H1 (cell line): ENCODE results near the gene PDCD6IP. TPM values are rescaled to one million over a fixed set of nuclear protein-coding genes. Genes with fewer than 3 reads are reported as not detected.

ENCODE experiments used
- GABPA ChIP-seq: IDR thresholded peaks from 2 replicates; pipeline ENCODE4 v1.6.1; 2011; ENCODE audit warnings: mild to moderate bottlenecking, low read length, moderate library complexity, borderline replicate concordance; ENCODE audit not compliant: insufficient read depth
- POLR2A ChIP-seq, 2 experiments: IDR thresholded peaks; 1 replicate in 1 of 2; 2 replicates in 1 of 2; pipeline ENCODE4 v1.6.1; 2011; ENCODE audit warnings: low read depth in 2 of 2, low read length in 2 of 2, mild to moderate bottlenecking in 2 of 2; ENCODE audit errors: control extremely low read depth in 1 of 2
- RNF2 ChIP-seq: fragments of 200-900, 300-1000 bp; sonication (generic); IDR thresholded peaks from 2 replicates; pipeline ENCODE4 v1.7.1; 2016; ENCODE audit warnings: borderline replicate concordance, low read depth, mild to moderate bottlenecking, antibody characterized with exemption, low read length; ENCODE audit not compliant: poor library complexity, severe bottlenecking; ENCODE audit errors: missing control alignments
- SRF ChIP-seq: IDR thresholded peaks from 2 replicates; pipeline ENCODE4 v1.6.1; 2011; ENCODE audit warnings: mild to moderate bottlenecking, low read depth, low read length, moderate library complexity
- polyA plus RNA-seq, 7 experiments: library from polyadenylated mRNA; depleted of rRNA in 3 of 7; stranded (reverse) in 5 of 7; unstranded in 2 of 7; fragments of >200 nt in 5 of 7; fragments of 200-250 nt in 2 of 7; gene quantifications; 1 replicate in 5 of 7; 2 replicates in 1 of 7; 4 replicates in 1 of 7; pipeline versions ENCODE4 v1.2.1 to v1.2.3, GENCODE V29; 2011 to 2013; ENCODE audit warnings: missing spikeins in 2 of 7, mixed read lengths in 2 of 7
- total RNA-seq: library from RNA; stranded (reverse); fragmentation: NEBNext Ultra II Directional; extraction: Animal tissue kit (Norgen Biotek cat#: 25700); gene quantifications from 2 replicates; pipeline ENCODE4 v1.2.1, GENCODE V29; 2021
- TF ChIP-seq, protein P1 (sequence below): IDR thresholded peaks from 2 replicates; pipeline ENCODE4 v1.6.1; 2011; ENCODE audit warnings: low read depth, mild to moderate bottlenecking, low read length; ENCODE audit not compliant: insufficient read depth

The PDCD6IP gene
- total and polyA plus RNA-seq, 2 of the 8 experiments (the other 6 are each of a cell fraction or from before 2014, with no cell fraction given): 61.7 to 155 TPM

DNA sequence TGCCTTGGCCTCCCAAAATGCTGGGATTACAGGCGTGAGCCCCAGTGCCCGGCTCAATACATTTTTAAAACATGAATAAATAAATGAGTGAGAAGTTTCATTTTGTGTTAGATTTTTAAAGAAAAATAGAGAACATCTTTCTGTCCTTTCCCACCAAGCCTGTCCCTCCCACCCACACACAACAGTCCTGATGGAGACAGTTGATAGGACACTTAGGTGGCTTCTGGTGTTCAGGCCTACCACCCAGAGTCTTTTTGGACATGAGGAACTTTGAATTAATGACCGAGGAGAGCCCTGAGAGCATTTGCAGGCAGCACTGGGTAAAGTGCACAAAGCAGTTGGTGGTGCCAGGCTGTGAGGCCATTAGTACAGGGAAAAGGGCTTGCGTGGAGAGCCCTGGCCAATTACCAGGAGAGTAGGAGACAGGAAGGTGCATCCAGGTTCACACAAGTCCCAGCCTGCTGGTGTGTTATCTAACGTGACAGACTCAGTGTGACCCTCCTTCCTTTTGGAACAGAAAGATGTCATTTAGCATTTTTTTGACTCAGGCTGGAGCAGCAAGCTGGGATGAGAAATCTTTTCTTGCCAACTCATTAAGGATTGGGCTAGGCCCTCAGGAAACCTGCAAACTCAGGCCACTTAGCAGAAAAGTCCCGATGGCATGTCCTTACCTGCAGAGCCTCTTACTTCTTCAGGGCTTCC lies 103.6 kb downstream of the PDCD6IP start (continued):
- TF ChIP-seq, protein P1, sequence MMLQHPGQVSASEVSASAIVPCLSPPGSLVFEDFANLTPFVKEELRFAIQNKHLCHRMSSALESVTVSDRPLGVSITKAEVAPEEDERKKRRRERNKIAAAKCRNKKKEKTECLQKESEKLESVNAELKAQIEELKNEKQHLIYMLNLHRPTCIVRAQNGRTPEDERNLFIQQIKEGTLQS: no peak
- no peak for TF ChIP-seq SRF
- TF ChIP-seq RNF2: no peak
- TF ChIP-seq GABPA: no peak
- no peak for TF ChIP-seq POLR2A (IDR thresholded peaks at IDR 0.05; ENCODE audit: control extremely low read depth in 1 of 2, low read depth in 2 of 2, low read length in 2 of 2)
